HG02798 (cell line): ENCODE results near the gene PLGRKT.
"Not testable (repeated sequence)": the region's sequence is repeated elsewhere in the genome, so short reads cannot be mapped to it uniquely, and the experiment has no call there.

ENCODE experiments used
- ATAC-seq: cut with Tn5 transposase; IDR thresholded peaks from one replicate; pipeline ENCODE4 v1.9.1; 2021; ENCODE audit warnings: mild to moderate bottlenecking; ENCODE audit not compliant: unreplicated experiment, poor library complexity

PLGRKT gene

DNA sequence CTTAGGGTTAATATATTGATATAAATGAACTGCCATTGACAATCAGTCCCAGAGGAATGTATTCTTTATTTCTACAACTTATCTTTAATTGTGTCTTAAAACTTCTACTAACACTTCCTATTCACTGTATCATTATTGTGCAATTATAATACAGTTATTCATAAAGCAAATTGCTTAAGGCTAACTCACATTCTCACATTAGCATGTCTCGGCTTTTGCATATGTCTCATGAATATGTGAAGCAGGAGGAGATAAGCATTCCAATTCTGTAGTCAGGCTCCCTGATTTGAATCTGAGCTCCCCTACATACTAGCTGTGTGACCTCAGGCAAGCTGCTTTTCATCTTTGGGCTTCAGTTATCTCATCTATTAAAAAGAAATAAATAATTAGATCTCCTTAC lies 45.4 kb downstream of the PLGRKT start:
- ATAC-seq, result no peak

DNA sequence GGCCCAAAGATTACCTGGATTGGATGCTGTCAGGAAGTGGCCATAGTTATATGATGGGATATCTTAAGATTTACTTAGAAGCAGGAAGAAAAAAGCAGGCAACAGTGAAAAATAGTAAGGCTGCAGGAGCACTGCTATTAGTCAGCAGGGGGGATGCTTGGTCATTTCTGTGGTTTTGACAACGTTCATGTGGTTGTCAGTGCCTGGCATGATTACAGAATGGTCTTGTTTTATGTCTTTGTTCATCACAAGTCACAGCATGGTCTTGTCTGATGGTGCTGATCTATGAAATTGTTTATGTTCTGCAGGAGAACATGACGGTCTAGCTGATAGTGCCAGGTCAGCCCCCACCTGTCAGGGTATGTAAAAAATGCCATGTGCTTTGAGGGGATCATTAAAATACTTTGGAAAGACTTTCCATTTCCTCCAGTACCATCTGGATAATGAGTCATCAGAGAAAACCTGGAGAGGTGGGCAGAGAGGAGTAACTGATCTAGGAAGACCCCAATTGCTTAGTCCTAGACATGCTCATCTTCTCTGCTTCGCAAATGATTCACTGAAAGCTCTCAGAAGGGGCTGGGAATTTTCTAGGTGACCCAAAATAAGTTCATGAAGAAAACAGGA lies 48.5 kb downstream of the PLGRKT start:
- ATAC-seq, result peak; percentile 40

DNA sequence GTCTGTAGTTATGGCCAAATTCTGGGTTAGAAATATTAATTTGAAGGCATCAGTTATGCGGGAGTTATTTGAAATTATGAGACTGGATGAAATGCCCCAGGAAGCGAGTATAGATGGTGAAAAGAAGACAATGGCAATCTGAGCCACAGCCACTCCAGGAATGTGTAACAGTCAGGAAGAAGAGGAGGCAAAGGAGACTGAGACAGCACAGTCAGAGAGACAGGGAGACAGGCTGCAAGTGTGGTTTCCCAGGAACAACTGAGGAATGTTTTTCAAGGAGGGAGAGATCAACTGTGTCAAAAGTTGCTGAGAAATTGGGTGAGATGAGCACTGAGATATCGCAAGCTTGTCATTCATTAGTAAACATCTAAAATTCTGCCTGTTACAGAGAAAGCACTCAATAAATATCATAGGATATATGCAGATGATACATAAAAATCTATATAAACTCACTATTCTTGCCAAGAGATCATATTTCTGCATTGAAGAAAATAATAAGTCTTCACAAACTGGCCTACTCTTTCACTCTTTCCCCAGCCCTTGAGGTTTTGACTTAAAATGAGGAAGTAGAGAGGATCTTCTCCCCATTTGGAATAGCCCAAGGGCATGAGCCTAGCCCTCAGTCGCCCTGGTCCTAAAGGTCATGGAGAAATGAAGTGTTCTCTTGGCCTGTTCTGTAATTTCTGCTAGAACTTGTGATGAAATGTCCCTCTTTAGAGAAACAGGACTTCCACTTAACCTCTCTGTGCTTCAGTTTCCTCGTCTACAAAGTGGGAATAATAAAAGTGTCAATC lies 49.5 kb downstream of the PLGRKT start:
- no peak for ATAC-seq

DNA sequence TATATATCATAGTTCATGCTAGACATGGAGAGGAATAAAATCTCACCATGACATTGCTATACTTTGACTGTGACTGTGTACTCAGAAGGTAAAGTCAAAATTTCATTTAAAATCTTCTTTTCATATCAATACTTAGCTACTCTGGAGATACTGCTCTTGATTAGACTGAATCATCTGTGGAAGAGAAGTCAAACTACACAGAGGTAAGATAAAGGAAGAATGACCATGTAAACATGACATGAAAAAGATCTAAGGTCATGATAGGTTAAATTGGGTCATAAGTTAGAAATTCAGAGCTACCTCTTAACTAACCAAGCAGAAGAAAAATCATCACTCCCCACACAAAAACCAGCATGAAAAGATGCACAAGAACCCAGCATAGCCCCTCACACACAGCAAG lies 53.3 kb downstream of the PLGRKT start:
- no peak for ATAC-seq

DNA sequence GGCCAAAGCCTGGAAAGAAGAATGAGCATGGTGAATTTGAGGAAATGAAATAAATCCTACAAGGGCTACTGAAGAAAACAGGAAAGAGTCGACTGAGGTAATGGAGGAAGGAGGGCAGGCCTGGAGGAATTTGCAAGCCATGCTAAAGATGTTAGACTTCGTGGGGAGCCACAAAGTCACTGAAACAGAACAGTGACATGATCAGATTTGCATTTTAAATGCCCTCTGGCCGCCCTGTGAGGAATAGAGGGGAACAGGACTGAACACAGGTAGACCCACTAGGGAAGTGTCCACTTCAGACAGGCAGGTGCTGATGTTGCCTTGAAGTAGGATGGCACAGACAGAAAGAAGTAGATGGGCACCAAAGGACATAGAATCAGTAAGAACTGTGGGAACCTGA lies 55.2 kb downstream of the PLGRKT start:
- ATAC-seq, result no peak

DNA sequence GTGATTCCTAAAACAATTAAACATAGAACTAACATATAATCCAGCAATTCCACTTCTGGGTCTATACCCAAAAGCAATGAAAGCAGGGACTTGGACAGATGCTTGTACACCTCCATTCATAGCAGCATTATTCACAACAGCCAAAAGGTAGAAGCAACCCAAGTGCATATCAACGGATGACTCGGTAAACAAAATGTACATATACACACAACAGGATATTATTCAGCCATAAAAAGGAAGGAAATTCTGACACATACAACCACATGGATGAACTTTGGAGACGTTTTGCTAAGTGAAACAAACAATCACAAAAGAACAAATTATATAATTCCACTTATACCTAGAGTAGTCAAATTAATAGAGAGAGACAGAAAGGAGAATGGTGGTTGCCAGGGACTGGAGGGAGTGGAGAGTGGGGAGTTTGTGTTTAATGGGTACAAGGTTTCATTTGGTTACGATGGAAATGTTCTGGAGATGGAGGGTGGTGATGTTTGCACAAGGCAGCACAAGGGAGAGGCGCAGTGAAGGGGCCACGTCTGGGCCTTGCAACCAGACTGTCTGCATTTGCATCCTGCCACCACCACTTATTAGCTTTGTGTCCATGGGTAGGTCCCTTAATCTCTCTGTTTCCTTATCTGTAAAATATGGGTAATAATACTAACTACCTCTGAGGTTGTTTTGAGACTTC lies 61.8 kb downstream of the PLGRKT start:
- ATAC-seq, result no peak

DNA sequence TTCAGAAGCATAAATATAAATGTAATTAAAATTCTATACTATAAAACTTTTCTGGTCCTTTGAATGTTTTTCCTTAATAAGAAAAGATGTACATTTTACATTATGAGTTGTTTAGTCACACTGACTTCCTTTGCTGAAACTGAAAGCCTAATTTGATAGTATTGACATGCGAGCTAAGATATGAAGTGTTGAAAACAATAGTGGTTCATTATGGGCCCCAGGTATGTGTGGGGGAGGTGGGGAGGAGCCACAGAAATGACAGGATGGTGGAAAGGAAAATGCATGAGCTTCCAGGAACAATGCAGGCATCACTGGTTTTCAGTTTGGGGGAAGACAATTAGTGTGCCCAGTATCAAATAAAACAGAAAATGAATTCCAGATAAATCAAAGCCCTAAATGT lies 62.6 kb downstream of the PLGRKT start:
- no peak for ATAC-seq

DNA sequence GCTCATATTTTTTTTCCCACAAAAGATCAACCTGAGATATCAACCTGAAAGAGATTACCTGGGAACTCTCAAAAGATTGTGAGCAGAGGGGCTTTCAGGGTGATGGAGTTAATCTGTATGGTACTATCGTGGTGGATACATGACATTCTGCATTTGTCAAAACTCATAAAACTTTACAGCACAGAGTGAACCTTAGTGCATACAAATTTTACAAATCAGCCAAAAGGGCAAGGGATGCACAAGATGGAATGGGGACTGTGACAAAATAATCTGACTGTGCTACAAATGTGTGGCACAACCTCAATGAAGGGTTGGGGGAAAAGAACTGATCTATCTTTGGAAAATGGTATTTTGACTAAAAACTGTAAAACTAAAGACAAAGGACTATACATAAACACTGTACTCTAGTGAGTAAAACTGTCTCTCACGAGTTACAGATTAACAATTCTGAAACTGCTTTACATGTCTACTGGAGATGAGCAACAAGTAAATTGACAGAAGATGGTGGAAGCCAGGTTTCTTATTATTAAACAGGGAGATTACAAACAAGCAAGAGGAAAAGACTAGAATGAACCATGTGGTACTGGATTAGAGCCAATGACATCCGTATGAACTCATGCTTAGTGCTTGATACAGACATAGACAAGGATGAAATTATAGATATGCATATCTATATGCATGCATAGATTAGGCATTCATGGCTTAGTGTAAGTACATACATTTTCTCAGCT lies 73.3 kb downstream of the PLGRKT start:
- ATAC-seq, result peak; percentile 97

DNA sequence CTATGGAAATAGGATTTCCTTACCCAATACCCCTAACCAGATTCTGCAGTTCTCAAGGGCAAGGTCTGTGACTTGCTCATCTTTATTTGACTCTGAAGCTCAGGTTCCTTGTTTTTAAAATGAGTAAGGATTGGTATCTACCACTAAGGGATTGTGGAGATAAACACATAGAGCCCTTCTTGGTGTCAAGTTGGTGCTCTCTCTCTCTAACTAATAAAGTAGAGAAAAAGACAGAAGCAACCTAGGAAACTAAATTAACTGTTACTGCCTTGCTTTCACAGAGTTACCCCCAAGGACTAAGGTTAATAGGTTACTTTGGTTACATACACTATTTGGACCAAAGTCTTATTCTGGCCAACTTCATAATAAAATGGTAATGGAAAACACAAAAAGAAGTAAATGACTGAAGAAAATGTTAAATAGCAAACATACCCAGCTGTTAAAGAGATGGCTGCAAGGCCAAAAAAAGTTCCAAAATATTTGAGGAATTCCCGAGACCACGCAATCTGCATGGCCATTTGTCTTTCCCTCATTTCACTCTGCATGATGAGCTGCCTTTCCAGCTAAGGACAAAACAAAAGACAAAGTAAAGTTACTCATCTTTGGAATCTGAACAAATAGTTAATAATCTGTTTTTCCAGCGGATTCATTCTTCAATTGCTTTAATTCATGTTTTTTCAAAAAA lies 76.3 kb downstream of the PLGRKT start:
- ATAC-seq, result no peak

DNA sequence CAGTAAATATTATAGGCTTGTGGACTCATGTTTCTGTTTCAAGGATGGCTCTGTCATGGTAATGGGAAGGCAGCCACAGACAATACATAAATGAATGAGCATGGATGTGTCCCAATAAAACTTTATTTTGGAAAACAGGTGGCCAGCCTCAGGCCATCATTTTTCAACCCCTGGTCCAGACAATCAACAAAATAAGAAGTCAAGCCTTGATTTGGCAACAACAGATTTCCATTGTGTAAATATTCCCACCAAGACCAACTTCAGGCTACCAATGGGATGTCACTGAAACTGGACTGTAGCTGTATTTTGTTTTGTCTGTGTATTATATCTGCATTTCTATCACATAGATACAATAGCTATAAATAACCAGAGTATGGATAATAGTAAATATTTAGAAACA lies 77.4 kb downstream of the PLGRKT start:
- no peak for ATAC-seq

DNA sequence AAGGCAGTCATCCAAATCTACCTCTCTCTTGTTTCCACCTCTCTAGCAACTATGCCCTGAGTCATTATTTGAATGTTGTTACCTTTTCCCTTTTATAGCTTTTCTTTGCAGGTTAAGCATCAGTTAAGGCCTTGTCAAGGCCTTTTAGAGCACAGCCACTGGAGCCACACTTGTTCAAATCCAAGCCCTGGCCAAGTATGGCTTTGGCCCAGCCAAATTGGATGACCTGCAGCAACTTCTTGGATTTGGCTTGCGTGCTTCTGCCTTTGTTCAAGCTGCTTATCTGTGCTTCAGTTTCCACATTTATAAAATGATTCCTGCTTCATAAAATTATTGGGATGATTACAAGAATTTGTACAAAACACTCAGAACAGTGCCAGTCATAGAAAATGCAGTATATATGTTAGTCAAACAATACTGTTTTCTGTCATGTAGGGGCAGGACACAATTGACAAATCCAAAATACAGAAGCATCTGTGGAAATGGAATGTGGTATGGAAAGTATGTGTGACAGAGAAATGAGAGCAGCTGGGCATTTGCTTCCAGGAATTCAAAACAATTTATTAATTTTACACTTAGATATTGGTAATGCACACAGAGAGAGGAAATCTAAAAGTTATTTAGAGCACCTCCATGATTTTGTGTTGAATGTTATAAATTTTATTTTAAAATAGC lies 80.2 kb downstream of the PLGRKT start:
- ATAC-seq, result no peak

DNA sequence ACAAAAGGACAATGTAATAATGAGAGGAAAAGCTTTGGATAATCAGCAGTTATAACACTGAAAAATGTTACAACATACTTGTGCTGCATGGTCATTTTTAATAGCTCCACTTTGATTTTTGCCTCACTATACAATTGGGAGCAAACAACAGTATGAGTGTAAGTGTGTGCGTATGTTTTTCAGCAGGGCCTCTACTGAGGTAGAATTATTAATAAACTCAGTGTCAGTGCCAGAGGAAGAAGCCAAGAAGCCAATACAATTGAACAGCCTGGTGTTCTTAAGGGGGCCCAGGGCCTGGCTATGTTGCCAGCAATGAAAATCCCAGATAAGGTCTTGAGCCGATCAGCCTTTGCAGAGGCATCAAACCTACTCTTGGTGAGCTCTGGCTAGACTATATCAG lies 81.9 kb downstream of the PLGRKT start:
- no peak for ATAC-seq

DNA sequence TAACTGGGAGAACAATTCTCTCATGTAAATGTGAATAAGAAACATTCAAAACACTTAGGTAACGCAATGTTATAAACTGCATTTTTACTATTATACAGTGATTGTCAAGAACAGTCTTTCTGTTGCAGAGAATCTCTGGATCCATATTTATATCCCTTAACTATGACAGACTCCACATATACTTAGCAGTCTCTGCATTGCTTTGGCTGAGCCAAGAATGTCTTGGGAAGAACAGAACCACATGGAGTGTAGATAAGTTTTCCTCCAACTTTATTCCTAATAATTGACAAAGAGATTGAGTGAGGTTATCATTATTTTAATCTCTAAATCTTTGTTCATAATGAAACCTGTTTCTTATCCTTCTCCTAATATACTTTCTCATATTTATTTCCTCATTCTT lies 82.5 kb downstream of the PLGRKT start:
- ATAC-seq, result no peak

DNA sequence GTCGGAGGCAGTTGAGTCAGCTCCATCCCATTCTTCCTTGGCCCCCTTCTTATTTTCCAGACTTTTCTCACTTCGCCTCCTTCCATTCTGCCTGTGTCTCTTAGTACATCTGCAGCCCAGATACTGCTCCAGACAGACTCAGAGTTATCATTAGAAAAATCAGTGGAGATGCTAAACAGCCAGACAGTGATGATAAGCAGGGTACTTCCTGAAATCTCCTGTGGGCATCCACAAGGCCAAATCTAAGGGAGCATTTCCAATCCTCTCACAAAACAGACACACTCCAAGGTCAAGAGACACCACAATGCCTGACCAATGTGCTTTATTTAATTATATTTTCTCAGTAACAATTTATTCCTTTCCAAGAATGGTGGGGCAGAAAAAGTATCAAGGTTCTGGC lies 83.5 kb downstream of the PLGRKT start:
- no peak for ATAC-seq

DNA sequence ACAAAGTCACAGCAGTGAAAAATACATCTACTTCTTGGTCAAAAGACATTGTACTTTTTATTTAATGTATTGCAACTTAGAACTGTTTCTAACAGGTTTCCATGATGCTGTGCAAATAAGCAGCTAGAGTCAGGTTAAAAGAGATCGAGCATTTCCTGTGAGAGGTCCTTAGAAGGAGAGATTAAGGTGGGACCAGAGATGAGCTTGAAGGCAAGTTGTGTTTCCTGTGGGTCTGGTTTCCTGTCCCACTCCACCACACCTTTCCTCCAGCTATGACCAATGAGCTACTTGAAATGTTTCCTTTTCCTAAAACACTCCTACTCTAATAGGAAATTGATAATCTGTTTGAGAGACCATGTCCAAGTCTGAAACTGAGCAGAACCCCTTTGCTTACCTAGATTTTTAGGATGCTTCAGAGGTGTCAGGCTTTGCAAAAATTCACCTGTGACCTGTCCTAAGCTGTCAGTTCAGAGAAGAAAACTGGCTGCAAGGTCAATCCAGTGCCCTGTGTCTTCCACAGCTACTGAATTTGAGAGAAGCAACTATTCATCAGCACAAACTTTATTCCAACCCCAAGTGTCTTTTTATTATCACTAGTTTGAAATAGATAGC lies 85.0 kb downstream of the PLGRKT start:
- no peak for ATAC-seq

DNA sequence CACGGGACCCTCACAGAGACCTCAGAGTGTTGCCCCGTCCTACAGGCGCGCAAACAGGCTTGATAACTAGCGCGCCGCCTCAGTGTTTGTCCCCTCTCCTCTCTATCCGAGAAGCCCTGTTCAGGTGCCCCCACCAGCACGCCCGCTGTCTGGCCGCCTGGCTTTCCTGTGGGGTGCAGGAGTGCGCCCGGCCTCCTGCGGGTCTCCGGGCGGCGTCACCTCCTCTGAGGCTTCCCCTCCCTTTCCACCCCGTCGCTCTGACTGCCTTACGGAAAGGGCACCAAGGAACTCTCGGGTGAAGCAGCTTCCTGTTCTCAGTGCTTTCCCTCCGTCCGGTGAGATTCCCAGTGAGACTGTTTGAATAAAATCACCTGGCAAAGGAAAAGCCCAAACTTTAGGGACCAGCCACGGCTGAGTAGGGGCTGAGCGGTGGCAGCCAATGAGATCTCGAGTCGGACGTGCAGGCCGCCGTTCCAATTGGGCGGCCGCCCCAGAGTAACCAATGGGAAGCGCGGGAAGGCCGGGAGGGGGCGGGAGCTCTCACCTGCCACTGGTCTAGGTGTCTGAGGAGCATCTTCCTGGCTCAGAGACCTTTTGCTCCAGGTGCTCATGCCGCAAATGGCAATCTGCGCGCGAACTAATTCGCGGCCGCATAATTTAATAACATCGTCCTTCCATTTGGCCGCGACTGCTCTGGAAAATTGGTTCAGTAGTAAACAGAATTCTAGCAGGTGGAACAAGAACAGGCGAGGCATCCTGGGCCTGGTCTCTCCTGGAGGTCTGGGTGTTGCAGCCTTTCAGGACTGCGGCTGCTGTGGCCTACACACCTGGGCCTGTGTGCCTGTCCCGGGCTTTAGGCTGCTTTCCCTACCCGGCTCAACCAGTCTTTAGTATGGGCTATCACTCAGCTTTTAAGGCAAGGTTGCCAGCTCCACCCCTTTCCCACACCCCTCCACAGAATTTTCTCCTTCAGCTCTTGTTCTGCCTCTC lies 98.4 kb downstream of the PLGRKT start, which contains the start of gene RLN1:
RLN1 (minus strand) TSS at position 885 of the 990 bp plus-strand sequence; CDS start at position 755, 130 bp downstream.
- peak; percentile 100 for ATAC-seq

DNA sequence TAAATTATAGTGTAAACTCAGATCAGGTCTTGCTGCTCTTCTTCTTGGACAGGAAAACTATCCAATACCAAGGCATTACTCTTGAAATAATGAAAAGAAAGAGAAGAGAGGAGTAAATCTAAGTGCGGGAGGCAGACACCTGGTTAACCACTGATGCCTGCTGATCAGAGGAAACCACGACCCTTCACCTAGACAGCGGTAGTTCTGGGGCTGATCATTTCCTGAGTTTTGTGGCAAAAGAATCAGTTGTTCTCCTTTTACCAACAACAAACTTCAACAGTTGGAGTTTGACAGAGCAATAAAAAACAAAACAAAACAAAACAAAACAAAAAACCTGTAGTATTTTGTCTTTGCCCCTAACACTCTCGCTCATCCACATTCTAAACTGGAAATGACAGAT lies 101.0 kb downstream of the PLGRKT start:
- ATAC-seq, result no peak

DNA sequence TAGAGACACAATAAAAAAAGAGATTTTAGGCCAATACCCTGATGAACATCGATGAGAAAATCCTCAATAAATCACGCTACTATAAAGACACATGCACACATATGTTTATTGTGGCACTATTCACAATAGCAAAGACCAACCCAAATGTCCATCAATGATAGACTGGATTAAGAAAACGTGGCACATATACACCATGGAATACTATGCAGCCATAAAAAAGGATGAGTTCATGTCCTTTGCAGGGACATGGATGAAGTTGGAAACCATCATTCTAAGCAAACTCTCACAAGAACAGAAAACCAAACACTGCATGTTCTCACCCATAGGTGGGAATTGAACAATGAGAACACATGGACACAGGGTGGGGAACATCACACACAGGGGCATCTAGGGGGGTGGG lies 106.4 kb downstream of the PLGRKT start:
- not testable (repeated sequence) for ATAC-seq
